Body of pancreas (tissue), 4 donors: ENCODE measurements around the gene TNFRSF1A. TPM values are rescaled to one million over a fixed set of nuclear protein-coding genes. Genes with fewer than 3 reads are reported as not detected.

Source experiments
- ATAC-seq: fragments of 150-250 bp; one replicate; pipeline ENCODE4 v1.9.1; 2016
- DNase-seq, 4 donors: peaks; one replicate each; pipeline ENCODE4 v3.0.0-alpha.2; 2019
- H3K27ac ChIP-seq, 4 donors: fragments of 200-600 bp; sonication (generic); 1 replicate in 3 of 4; 2 replicates in 1 of 4; pipeline versions ENCODE4 v1.5.1 to v1.6.1; 2016 to 2019; ENCODE audit warnings: mild to moderate bottlenecking in 1 of 4, mixed read lengths in 1 of 4, moderate library complexity in 1 of 4
- H3K27me3 ChIP-seq, 2 donors: fragments of 200-600 bp; sonication (generic); one replicate each; pipeline ENCODE4 v1.6.0; 2016; ENCODE audit warnings: mild to moderate bottlenecking in 1 of 2
- H3K36me3 ChIP-seq, 2 donors: fragments of 200-600 bp; sonication (generic); replicated peaks in 1 of 2; 2 replicates each; pipeline ENCODE4 v1.5.1; 2016; ENCODE audit warnings: low read depth in 2 of 2; ENCODE audit not compliant: insufficient read depth in 1 of 2
- H3K4me1 ChIP-seq: fragments of 200-600 bp; sonication (generic); one replicate; pipeline ENCODE4 v1.6.0; 2016
- H3K4me3 ChIP-seq, 2 donors: fragments of 200-600 bp; sonication (generic); 1 replicate in 1 of 2; 2 replicates in 1 of 2; pipeline ENCODE4 v1.5.1; 2016 to 2019
- H3K9me3 ChIP-seq, 3 donors: fragments of 200-600 bp; sonication (generic); 1 replicate in 2 of 3; 2 replicates in 1 of 3; pipeline ENCODE4 v1.5.1; 2016
- POLR2A ChIP-seq, 3 donors: fragments of 450-650 bp; IDR thresholded peaks; one replicate each; pipeline ENCODE4 v1.6.1; 2016; ENCODE audit warnings: antibody characterized with exemption in 3 of 3, mild to moderate bottlenecking in 2 of 3
- WGBS, 2 donors: methylation state at CpG; one replicate each; pipeline ENCODE4 v1.1.5; 2017; 5-methylcytosine and 5-hydroxymethylcytosine counted together
- intact Hi-C: fragments of 100-400 bp; cut with DNase I; formaldehyde crosslinking; loops from one replicate; pipeline ENCODE4 v1.15.1; 2023
- total RNA-seq, 2 donors: library from RNA; depleted of rRNA; stranded (reverse); fragments of >200 nt; gene quantifications; one replicate each; pipeline ENCODE4 v1.1.0, GENCODE V29; 2016
- TF ChIP-seq, protein P1 (sequence below), 7 experiments: fragments of 450-650 bp in 4 of 7; fragments of 200-600 bp in 3 of 7; sonication (generic) in 3 of 7; IDR thresholded peaks; one replicate each; pipeline ENCODE4 v1.5.1; 2016 to 2019; ENCODE audit warnings: antibody characterized with exemption in 7 of 7

Gene TNFRSF1A
- total RNA-seq, 2 donors from 2014 or later = 54.5 to 92.0 TPM

GRCh38 chr12:6330999-6331714 lies 10.7 kb downstream of the TNFRSF1A start:
- Histone ChIP-seq H3K27me3 (no peaks in the 10 kb centered on the region), H3K4me3 (no peak overlapping the region), H3K36me3 (peaks cover 20 to 45% of the 10 kb centered on the region in 2 donors), H3K9me3 (no peaks in the 10 kb centered on the region), H3K27ac (peak overlapping the region in 2 of 4 donors; percentile 27 to 29), H3K4me1 (peaks cover 35% of the 10 kb centered on the region)
- WGBS, 2 donors = 82 to 87% methylated on average over 4 of the region's 4 CpGs
- ATAC-seq = no peak
- intact Hi-C loops = no loop called here
- no peak for DNase-seq
- no peak for TF ChIP-seq POLR2A (IDR thresholded peaks at IDR 0.05)
- TF ChIP-seq, protein P1, sequence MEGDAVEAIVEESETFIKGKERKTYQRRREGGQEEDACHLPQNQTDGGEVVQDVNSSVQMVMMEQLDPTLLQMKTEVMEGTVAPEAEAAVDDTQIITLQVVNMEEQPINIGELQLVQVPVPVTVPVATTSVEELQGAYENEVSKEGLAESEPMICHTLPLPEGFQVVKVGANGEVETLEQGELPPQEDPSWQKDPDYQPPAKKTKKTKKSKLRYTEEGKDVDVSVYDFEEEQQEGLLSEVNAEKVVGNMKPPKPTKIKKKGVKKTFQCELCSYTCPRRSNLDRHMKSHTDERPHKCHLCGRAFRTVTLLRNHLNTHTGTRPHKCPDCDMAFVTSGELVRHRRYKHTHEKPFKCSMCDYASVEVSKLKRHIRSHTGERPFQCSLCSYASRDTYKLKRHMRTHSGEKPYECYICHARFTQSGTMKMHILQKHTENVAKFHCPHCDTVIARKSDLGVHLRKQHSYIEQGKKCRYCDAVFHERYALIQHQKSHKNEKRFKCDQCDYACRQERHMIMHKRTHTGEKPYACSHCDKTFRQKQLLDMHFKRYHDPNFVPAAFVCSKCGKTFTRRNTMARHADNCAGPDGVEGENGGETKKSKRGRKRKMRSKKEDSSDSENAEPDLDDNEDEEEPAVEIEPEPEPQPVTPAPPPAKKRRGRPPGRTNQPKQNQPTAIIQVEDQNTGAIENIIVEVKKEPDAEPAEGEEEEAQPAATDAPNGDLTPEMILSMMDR (IDR thresholded peaks at IDR 0.05) = no peak

DNA sequence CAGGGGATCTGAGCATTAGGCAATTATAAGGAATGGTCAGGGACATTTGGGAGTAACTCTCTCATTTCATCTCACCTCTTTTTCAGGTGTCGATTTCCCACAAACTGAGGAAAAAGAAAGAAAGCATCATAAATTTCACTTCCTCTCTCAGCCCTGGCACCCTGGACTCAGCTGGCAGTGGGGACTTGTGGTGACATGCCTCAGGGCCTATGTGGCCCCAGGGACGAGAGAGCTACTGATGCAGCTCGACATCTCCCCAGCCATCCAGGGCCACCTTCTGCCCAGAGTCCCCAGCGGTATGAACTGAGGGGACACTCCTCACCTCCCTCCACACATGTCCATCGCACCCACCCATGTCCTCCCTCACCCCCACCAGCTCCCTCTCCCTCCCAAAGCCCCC lies 11.7 kb downstream of the TNFRSF1A start:
- no peaks in the 10 kb centered on the region for H3K9me3 ChIP-seq
- ATAC-seq (no peak), DNase-seq (no peak)
- intact Hi-C loops = no loop called here
- WGBS, 2 donors = 80 to 84% methylated on average over 4 of the region's 5 CpGs
- H3K4me1 ChIP-seq = peaks cover 34% of the 10 kb centered on the region
- H3K4me3 ChIP-seq = no peak overlapping the region
- no peak for TF ChIP-seq POLR2A (IDR thresholded peaks at IDR 0.05)
- TF ChIP-seq, protein P1 (IDR thresholded peaks at IDR 0.05) = no peak
- H3K27me3 ChIP-seq = no peaks in the 10 kb centered on the region
- H3K27ac ChIP-seq = peak overlapping the region in 1 of 4 donors; percentile 26
- peaks cover 20 to 45% of the 10 kb centered on the region in 2 donors for H3K36me3 ChIP-seq

GRCh38 chr12:6329703-6330064 lies 12.2 kb downstream of the TNFRSF1A start:
- Histone ChIP-seq H3K4me1 (peaks cover 34% of the 10 kb centered on the region), H3K27ac (no peak overlapping the region), H3K4me3 (no peak overlapping the region), H3K9me3 (no peaks in the 10 kb centered on the region), H3K36me3 (peaks cover 20 to 45% of the 10 kb centered on the region in 2 donors), H3K27me3 (no peaks in the 10 kb centered on the region)
- intact Hi-C loops = loop anchor here (5.0 kb wide), 1 partner anchor 43 kb away; no protein-coding TSS in a partner anchor
- DNase-seq = no peak
- no peak for ATAC-seq
- no peak for TF ChIP-seq POLR2A (IDR thresholded peaks at IDR 0.05)
- TF ChIP-seq, protein P1 (IDR thresholded peaks at IDR 0.05) = no peak
- WGBS, 2 donors = 88 to 89% methylated on average over 13 to 15 of the region's 15 CpGs

- TF ChIP-seq, protein P1 (IDR thresholded peaks at IDR 0.05) = no peak
- TF ChIP-seq POLR2A (IDR thresholded peaks at IDR 0.05) = no peak
- Histone ChIP-seq H3K27me3 (no peaks in the 10 kb centered on the region), H3K36me3 (peaks cover 20 to 45% of the 10 kb centered on the region in 2 donors), H3K4me1 (peaks cover 33% of the 10 kb centered on the region), H3K9me3 (no peaks in the 10 kb centered on the region), H3K4me3 (no peak overlapping the region), H3K27ac (no peak overlapping the region)
- intact Hi-C loops = loop anchor here (5.0 kb wide), 1 partner anchor 43 kb away; no protein-coding TSS in a partner anchor
- ATAC-seq (no peak), DNase-seq (no peak)
- 90 to 91% methylated on average over 45 to 63 of the region's 75 CpGs for WGBS, 2 donors
Observed at GRCh38 chr12:6328945-6329702, 12.8 kb downstream of the TNFRSF1A start.
